Measurements from ENCODE around the gene PTPN6. TPM values are rescaled to one million over a fixed set of nuclear protein-coding genes. Genes with fewer than 3 reads are reported as not detected.

PTPN6 gene
- total and polyA plus RNA-seq, 2 of the 13 experiments (the other 11 are each of a cell fraction or from before 2014, with no cell fraction given) = 10.5 to 10.6 TPM

GRCh38 chr12:6943722-6944380, 7.3 kb upstream of the PTPN6 start, which contains the start of the genes C12orf57 and RNU7-1 (continued):
- TF ChIP-seq ZHX2 (IDR thresholded peaks at IDR 0.05; ENCODE audit: low read depth) (no peak; the same call in 1 of the 2 replicates), ZHX2 (CRISPR knock-in tag; IDR thresholded peaks at IDR 0.05; ENCODE audit: borderline replicate concordance) (peak; percentile 77; the same call in 1 of the 2 replicates), NONO (IDR thresholded peaks at IDR 0.05) (peak; percentile 60; the same call in 1 of the 2 replicates), NONO (CRISPR knock-in tag; conservative IDR thresholded peaks at IDR 0.05) (peak; percentile 98), MLLT10 (CRISPR knock-in tag; IDR thresholded peaks at IDR 0.05) (no peak), CBX5 (CRISPR knock-in tag; IDR thresholded peaks at IDR 0.05; ENCODE audit: borderline replicate concordance) (peak; percentile 59; the same call in 1 of the 2 replicates), KDM5A (IDR thresholded peaks at IDR 0.05; ENCODE audit: borderline replicate concordance, low read length) (peak; percentile 35; the same call in 1 of the 2 replicates), SRSF4 (IDR thresholded peaks at IDR 0.05; ENCODE audit: low read depth, low read length, poor library complexity, severe bottlenecking) (no peak), SIX1 (CRISPR knock-in tag; IDR thresholded peaks at IDR 0.05; ENCODE audit: borderline replicate concordance) (peak; percentile 73), SAP130 (CRISPR knock-in tag; IDR thresholded peaks at IDR 0.05; ENCODE audit: low read depth) (peak; percentile 86), ATRX (CRISPR knock-in tag; IDR thresholded peaks at IDR 0.05; ENCODE audit: borderline replicate concordance) (peak; percentile 29; the same call in 1 of the 2 replicates), ZNF550 (CRISPR knock-in tag; IDR thresholded peaks at IDR 0.05; ENCODE audit: borderline replicate concordance) (no peak), HNF4G (IDR thresholded peaks at IDR 0.05; ENCODE audit: borderline replicate concordance, low read depth, low read length) (no peak), HNF4G (CRISPR knock-in tag; IDR thresholded peaks at IDR 0.05; ENCODE audit: borderline replicate concordance, low read depth) (0 out of 2 replicates have a peak, but pooled peaks have one; percentile 19), ZNF552 (CRISPR knock-in tag; IDR thresholded peaks at IDR 0.05; ENCODE audit: borderline replicate concordance) (peak; percentile 25; the same call in 1 of the 2 replicates), SMC3 (IDR thresholded peaks at IDR 0.05; ENCODE audit: low read length) (no peak), SNRNP70 (IDR thresholded peaks at IDR 0.05; ENCODE audit: low read depth, low read length) (no peak), ZNF576 (CRISPR knock-in tag; IDR thresholded peaks at IDR 0.05) (0 out of 2 replicates have a peak, but pooled peaks have one; percentile 74)
- TF ChIP-seq, protein P1, sequence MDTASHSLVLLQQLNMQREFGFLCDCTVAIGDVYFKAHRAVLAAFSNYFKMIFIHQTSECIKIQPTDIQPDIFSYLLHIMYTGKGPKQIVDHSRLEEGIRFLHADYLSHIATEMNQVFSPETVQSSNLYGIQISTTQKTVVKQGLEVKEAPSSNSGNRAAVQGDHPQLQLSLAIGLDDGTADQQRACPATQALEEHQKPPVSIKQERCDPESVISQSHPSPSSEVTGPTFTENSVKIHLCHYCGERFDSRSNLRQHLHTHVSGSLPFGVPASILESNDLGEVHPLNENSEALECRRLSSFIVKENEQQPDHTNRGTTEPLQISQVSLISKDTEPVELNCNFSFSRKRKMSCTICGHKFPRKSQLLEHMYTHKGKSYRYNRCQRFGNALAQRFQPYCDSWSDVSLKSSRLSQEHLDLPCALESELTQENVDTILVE (CRISPR knock-in tag; IDR thresholded peaks at IDR 0.05) = peak; percentile 70
